Heart left ventricle (tissue), 16 donors: ENCODE measurements around the gene GNAQ. TPM values are rescaled to one million over a fixed set of nuclear protein-coding genes. Genes with fewer than 3 reads are reported as not detected.

Experiments
- ATAC-seq, 4 donors: fragments of 200-7000 bp; cut with Tn5 transposase; one replicate each; pipeline ENCODE4 v1.9.1; 2020 to 2022; ENCODE audit warnings: moderate library complexity in 4 of 4, mild to moderate bottlenecking in 3 of 4, moderate number of reproducible peaks in 1 of 4
- DNase-seq, 5 donors: peaks; one replicate each; pipeline ENCODE4 v3.0.0-alpha.2; 2020
- H3K27ac ChIP-seq, 12 donors: fragments of 200-600 bp; sonication (generic) in 4 of 12; one replicate each; pipeline versions ENCODE4 v1.5.0 to v1.8.0; 2016 to 2022; ENCODE audit warnings: mild to moderate bottlenecking in 2 of 12
- H3K27me3 ChIP-seq, 9 donors: fragments of 200-600 bp; sonication (generic) in 2 of 9; one replicate each; pipeline versions ENCODE4 v1.5.1 to v1.8.0; 2016 to 2022; ENCODE audit warnings: mild to moderate bottlenecking in 3 of 9
- H3K36me3 ChIP-seq, 9 donors: fragments of 200-600 bp; sonication (generic) in 2 of 9; one replicate each; pipeline versions ENCODE4 v1.5.0 to v1.8.0; 2018 to 2022; ENCODE audit warnings: mild to moderate bottlenecking in 2 of 9
- H3K4me1 ChIP-seq, 12 donors: fragments of 200-600 bp; sonication (generic) in 4 of 12; one replicate each; pipeline versions ENCODE4 v1.5.0 to v1.8.0; 2016 to 2022; ENCODE audit warnings: mild to moderate bottlenecking in 3 of 12
- H3K4me3 ChIP-seq, 12 donors: fragments of 200-600 bp; sonication (generic) in 4 of 12; one replicate each; pipeline versions ENCODE4 v1.5.0 to v1.8.0; 2017 to 2022; ENCODE audit warnings: mild to moderate bottlenecking in 9 of 12, moderate library complexity in 4 of 12
- H3K9me3 ChIP-seq, 12 donors: fragments of 200-600 bp; sonication (generic) in 4 of 12; one replicate each; pipeline versions ENCODE4 v1.5.0 to v1.8.0; 2016 to 2022; ENCODE audit warnings: mild to moderate bottlenecking in 1 of 12
- POLR2A ChIP-seq, 2 donors: fragments of 450-650 bp; IDR thresholded peaks; one replicate each; pipeline ENCODE4 v1.6.1; 2017; ENCODE audit warnings: antibody characterized with exemption in 2 of 2, mild to moderate bottlenecking in 2 of 2, moderate library complexity in 2 of 2
- WGBS, 4 donors: extraction: QIAGEN DNeasy Blood & Tissue Kit in 2 of 4; methylation state at CpG; one replicate each; pipeline versions ENCODE4 v1.1.5 to v1.1.7; 2013 to 2018; 5-methylcytosine and 5-hydroxymethylcytosine counted together
- intact Hi-C, 10 donors: fragments of 100-400 bp; cut with DNase I; formaldehyde crosslinking; loops; one replicate each; pipeline versions ENCODE4 v1.11.1 to v1.14.2; 2022
- polyA plus RNA-seq, 2 donors: library from polyadenylated mRNA; stranded (reverse); fragments of 200-250 nt; gene quantifications; one replicate each; pipeline ENCODE4 v1.2.3, GENCODE V29; 2013
- total RNA-seq, 9 donors: library from RNA; depleted of rRNA in 2 of 9; stranded (reverse); fragments of >200 nt in 2 of 9; fragmentation: NEBNext Ultra II Directional in 3 of 9; extraction: Animal tissue kit (Norgen Biotek cat#: 25700) in 3 of 9; gene quantifications; one replicate each; pipeline versions ENCODE4 v1.1.0 to v1.2.4, GENCODE V29; 2016 to 2023
- TF ChIP-seq, protein P1 (sequence below), 12 donors: fragments of 200-600 bp; sonication (generic) in 4 of 12; IDR thresholded peaks; one replicate each; pipeline versions ENCODE4 v1.5.0 to v1.8.0; 2018 to 2022; ENCODE audit warnings: antibody characterized with exemption in 12 of 12, mild to moderate bottlenecking in 5 of 12
- donor health status: ischemic (EF 13 %, LVEDD 7.1; RV severe dilation, severe dysfunction).
- donor health status: healthy with polysubstance abuse.
- donor health status: DM: no; HTN: yes; CAD: no.
- donor health status: DM: no; HTN: no; CAD: no.
- donor health status: ischemic (EF 25% LVEDD 6.9; RV normal size, moderate dysfunction).
- donor health status: ischemic (EF 25% LVEDD 5.7; RV mildly dilated, moderate dysfunction).
- donor health status: healthy.
- donor health status: DM: yes; HTN: yes; CAD: no.
- donor health status: ischemic (EF 35%, LVEDD 5.7; RV mildly dilated, moderate dysfunction).
- donor health status: nonischemic (EF 11% LVEDD 7.7; RV severe dilation, severe dysfunction).
- donor health status: DM: yes; HTN: yes; CAD: no.
- donor health status: PGD.
- donor health status: ischemic (EF 29% LVEDD 5.4; RV normal size, mild dysfunction).
- donor health status: nonischemic (EF 23%, LVEDD 6.1; RV moderate dilation, normal function).

The GNAQ gene
- total and polyA plus RNA-seq, 11 donors: 4.8 to 34.1 (median 11.3) TPM

DNA sequence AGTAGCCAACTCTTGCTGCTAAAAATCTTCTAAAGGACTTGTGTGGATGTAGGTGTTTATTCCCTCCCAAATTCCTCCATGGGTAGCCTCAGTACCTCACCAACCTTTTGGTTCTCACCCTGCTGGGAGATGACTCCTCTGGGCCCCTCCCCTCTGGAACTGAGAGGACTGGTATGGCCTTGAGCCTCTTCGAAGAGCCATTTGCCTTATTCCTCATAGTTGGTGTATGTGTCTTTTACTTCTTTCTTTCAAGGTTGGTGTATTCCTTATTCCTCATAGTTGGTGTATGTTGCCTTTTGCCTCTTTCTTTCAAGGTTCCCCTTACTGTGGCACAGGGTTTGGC is 48.3 kb downstream of the GNAQ start:
- no peak for ATAC-seq
- TF ChIP-seq, protein P1, sequence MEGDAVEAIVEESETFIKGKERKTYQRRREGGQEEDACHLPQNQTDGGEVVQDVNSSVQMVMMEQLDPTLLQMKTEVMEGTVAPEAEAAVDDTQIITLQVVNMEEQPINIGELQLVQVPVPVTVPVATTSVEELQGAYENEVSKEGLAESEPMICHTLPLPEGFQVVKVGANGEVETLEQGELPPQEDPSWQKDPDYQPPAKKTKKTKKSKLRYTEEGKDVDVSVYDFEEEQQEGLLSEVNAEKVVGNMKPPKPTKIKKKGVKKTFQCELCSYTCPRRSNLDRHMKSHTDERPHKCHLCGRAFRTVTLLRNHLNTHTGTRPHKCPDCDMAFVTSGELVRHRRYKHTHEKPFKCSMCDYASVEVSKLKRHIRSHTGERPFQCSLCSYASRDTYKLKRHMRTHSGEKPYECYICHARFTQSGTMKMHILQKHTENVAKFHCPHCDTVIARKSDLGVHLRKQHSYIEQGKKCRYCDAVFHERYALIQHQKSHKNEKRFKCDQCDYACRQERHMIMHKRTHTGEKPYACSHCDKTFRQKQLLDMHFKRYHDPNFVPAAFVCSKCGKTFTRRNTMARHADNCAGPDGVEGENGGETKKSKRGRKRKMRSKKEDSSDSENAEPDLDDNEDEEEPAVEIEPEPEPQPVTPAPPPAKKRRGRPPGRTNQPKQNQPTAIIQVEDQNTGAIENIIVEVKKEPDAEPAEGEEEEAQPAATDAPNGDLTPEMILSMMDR (IDR thresholded peaks at IDR 0.05): no peak
- TF ChIP-seq POLR2A (IDR thresholded peaks at IDR 0.05): no peak
- no peak overlapping the region for H3K4me3 ChIP-seq
- H3K4me1 ChIP-seq: peaks cover 0 to 62% (median 18%) of the 10 kb centered on the region in 12 donors
- 77 to 97% (median 85%) methylated on average over 1 of the region's 1 CpG for WGBS, 4 donors
- no peak for DNase-seq
- peaks cover 0 to 5% (median 0%) of the 10 kb centered on the region in 9 donors for H3K36me3 ChIP-seq
- no peaks in the 10 kb centered on the region for H3K9me3 ChIP-seq
- no peak overlapping the region for H3K27ac ChIP-seq
- intact Hi-C loops: loop anchor here in 1 of 10 donors (5.0 kb wide), 1 partner anchor 49 kb away; the partner anchor contains the start of gene GNAQ
- H3K27me3 ChIP-seq: no peaks in the 10 kb centered on the region

DNA sequence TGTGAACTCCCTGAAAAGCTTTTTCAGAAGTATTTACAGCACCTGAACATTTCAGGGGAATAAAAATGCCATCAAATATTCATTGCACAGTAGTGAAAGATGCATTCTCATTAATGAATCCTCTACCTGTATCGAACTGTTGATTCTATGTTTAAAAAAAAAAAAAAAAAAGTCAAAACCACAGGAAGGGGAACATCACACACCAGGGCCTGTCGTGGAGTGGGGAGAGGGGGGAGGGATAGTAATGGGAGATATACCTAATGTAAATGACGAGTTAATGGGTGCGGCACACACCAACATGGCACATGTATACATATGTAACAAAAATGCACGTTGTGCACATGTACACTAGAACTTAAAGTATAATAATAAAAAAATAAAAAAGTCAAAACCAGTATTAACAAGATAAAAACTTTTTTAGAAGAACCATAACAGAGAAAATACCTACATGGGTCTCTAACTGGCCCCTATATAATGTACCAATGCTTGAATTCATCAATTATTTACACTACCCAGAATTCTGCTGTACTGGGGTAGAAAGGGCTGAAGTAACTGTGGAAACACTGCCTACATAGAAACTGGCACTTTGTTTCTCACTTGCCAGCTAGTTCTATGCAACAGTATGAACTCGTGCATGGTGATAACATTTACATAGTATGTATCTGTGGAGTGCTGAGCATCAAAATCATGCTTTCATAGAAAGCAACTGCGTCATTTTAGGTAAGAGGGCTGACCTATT is 48.9 kb downstream of the GNAQ start:
- H3K36me3 ChIP-seq: peaks cover 0 to 5% (median 0%) of the 10 kb centered on the region in 9 donors
- H3K27me3 ChIP-seq: no peaks in the 10 kb centered on the region
- 89 to 92% (median 91%) methylated on average over 7 of the region's 7 CpGs for WGBS, 4 donors
- no peak for DNase-seq
- H3K27ac ChIP-seq: no peak overlapping the region
- TF ChIP-seq, protein P1 (IDR thresholded peaks at IDR 0.05): no peak
- TF ChIP-seq POLR2A (IDR thresholded peaks at IDR 0.05): no peak
- ATAC-seq: no peak
- H3K4me1 ChIP-seq: peaks cover 0 to 62% (median 21%) of the 10 kb centered on the region in 12 donors
- no peaks in the 10 kb centered on the region for H3K9me3 ChIP-seq
- no peak overlapping the region for H3K4me3 ChIP-seq
- intact Hi-C loops: loop anchor here in 1 of 10 donors (5.0 kb wide), 1 partner anchor 50 kb away; the partner anchor contains the start of gene GNAQ

DNA sequence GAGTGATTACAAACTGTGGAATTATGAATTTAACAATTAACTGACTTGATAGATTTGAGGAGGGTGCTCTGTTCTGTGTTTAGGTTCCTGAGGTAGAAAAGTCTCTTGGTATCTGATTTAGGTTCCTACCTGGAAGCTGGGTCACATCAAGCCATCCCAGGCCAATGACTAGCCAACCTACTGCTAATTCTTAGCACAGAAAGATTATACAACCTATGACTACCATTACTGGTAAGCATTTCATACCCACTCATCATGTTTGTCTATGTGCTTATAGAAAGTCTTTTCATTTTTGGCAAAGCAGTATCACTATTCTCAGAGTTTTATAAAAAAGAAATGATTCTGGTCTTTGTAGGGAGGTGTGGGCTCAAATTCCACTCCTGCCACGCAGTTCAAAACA is 49.7 kb downstream of the GNAQ start:
- Histone ChIP-seq H3K27ac (peak overlapping the region in 2 of 12 donors; percentile 28 to 40), H3K4me1 (peaks cover 0 to 64% (median 25%) of the 10 kb centered on the region in 12 donors), H3K4me3 (no peak overlapping the region), H3K36me3 (peaks cover 0 to 5% (median 0%) of the 10 kb centered on the region in 9 donors), H3K27me3 (no peaks in the 10 kb centered on the region), H3K9me3 (no peaks in the 10 kb centered on the region)
- TF ChIP-seq POLR2A (IDR thresholded peaks at IDR 0.05): no peak
- TF ChIP-seq, protein P1 (IDR thresholded peaks at IDR 0.05): no peak
- intact Hi-C loops: loop anchor here in 1 of 10 donors (5.0 kb wide), 1 partner anchor 50 kb away; the partner anchor contains the start of gene GNAQ
- 88 to 91% (median 89%) methylated on average over 1 of the region's 1 CpG for WGBS, 4 donors
- DNase-seq (no peak), ATAC-seq (no peak)

DNA sequence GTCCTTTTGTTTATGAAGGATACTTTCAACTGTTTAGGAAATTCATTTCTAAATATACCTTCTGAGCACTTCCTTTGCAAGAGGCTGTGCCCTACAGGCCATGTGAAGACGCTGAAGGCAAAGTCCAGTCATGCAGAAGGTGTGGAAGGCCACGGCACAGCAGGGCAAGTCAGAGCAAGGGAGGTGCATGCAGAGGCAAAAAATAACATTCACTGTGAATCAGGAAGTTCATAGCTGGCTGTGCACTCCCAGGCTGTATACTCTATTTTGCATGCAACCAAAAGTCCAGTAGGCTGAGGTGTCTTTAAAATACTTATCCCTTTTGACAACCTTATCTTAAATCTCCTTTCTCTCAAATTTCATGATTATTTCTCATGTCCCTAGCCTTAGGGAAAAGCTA is 50.3 kb downstream of the GNAQ start:
- TF ChIP-seq, protein P1 (IDR thresholded peaks at IDR 0.05): no peak
- TF ChIP-seq POLR2A (IDR thresholded peaks at IDR 0.05): no peak
- H3K9me3 ChIP-seq: no peaks in the 10 kb centered on the region
- peak in 1 of 5 donors; percentile 28 for DNase-seq
- intact Hi-C loops: loop anchor here in 1 of 10 donors (5.0 kb wide), 1 partner anchor 51 kb away; the partner anchor contains the start of gene GNAQ
- H3K27me3 ChIP-seq: no peaks in the 10 kb centered on the region
- H3K4me1 ChIP-seq: peaks cover 0 to 62% (median 26%) of the 10 kb centered on the region in 12 donors
- H3K4me3 ChIP-seq: no peak overlapping the region
- ATAC-seq: peak in 3 of 4 donors; percentile 44 to 78 (median 57)
- WGBS, 4 donors: 31 to 45% (median 38%) methylated on average over 2 of the region's 2 CpGs
- peaks cover 0 to 5% (median 0%) of the 10 kb centered on the region in 9 donors for H3K36me3 ChIP-seq
- peak overlapping the region in 4 of 12 donors; percentile 10 to 40 (median 20) for H3K27ac ChIP-seq
